ENCODE data around the gene TCF4.

TCF4 gene

DNA sequence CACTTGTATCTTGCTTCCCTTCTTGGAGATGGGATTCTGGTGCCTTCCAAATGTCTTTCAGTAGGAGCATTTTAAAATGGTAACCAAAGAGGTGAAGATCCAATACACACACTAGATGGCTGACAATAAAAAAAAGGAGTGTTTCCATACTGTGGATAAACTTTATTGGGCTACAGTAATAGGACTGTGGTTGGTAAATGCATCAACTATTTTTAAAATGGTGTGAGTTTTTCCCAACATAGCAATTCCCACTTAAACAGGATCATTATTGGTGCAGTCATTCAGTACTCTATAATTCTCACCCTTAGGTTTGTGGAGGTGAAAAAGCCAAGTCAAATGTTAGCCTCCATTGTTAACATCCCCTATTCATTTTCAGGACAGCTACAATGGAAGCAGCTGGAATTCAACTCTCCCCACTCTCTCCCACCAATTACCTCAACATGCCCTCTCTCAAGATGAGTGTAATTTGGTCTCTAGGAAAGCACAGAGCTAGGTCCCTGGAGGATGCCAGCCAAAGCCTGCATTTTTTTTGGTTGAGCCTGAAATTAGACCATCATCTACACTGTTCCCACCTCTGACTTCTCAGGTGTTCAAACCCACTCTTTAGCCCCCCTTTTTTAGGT lies 273.3 kb downstream of the TCF4 start:
- DNase-seq = peak; percentile 72

DNA sequence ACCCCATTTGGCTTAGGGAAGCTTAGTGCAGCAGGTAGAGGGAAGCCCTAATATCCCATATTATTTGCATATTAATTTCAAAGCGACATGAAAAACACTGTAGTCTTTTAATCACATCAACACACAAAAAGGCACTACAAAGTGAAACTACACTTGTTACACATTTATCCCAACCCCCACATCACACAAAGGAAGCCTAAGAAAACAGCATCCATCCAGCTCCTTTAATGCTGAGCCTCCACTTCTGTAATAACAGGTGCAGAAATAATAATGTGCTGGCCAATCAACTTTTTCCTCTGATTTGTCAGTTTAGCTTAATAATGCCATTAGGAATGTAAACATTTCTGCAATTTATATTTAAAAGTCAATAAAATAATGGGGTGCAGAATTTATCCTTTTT lies 274.0 kb downstream of the TCF4 start:
- no peak for DNase-seq

DNA sequence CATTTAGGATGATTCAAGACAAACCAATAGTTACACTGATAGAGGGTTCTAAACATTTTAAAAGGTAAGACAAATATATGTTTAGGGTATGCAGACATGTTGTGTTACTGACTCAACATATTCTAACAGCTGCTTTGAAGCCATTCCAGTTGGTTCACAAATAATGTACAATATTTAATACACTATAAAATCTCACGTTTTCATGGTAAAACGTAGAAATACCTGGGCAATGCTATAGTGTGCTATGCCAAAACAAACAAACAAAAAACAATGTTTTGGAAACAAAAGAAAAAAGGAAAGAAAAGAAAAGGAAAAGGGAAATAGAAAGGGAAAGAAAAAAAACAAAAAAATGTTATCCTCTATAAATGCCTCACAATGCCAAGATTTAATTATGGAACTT lies 277.1 kb downstream of the TCF4 start:
- no peak for DNase-seq

DNA sequence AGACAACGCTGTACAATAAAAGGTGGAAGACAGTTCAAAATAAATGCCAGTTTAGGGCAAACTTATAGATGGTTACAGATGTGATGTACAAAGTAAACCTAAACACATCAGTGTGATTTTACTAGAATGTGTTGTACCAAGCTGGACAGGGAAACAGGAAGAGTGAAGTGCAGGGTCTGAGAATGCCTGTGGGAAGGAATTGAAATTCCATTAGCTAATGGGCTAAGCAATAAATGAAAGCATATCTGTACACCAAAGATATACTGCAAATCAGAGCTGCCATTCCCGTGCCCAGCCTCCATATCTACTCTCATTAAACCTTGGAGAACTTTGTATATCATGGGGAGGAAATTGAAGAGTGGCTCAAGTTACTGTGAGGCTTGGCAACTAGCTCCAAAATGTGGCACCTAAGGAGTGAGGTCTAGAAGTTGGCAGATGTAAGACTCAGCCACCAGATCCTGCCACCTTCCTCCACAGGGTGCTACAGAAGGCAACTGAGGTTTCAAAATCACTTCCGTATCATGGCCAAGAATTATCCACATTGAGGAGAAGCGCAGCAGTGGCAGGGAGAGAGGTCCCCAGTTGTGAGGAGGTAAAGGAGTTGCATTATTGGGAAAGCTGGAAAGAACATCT lies 277.8 kb downstream of the TCF4 start:
- DNase-seq = no peak

DNA sequence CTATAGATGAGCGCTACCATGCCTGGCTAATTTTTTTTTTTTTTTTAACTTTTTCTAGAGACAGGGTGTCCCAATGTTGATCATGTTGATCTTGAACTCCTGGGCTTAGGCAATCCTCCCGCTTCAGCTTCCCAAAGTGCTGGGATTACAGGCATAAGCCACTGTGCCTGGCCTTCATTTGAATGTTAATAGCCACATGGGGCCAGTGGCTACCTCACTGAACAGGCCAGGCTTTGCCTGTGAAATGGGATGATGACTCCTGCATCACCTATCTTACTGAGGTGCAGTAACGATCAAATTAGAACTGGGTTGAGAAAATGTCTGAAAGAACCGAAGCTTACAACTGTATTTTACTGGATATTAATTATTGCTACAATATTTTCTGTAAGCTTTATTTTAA lies 278.7 kb downstream of the TCF4 start:
- no peak for DNase-seq

DNA sequence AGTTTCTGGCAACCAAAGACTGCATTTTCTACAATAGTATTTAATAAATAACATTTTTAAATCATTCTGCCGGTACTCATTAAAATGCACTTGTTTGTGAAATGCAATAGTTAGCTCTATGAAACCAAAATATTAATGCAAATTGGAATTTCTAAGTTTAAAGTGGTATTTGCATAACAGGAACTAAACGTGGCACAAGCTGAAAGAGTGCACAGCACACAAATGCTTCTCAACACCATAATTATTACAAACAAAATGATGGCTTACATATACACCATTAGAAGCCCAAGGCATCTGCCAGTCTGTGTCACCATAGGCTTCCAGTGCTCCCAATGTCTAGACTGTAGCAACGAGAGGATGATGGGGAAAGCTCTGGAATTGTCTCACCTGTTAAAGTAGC lies 280.5 kb downstream of the TCF4 start:
- DNase-seq = no peak

DNA sequence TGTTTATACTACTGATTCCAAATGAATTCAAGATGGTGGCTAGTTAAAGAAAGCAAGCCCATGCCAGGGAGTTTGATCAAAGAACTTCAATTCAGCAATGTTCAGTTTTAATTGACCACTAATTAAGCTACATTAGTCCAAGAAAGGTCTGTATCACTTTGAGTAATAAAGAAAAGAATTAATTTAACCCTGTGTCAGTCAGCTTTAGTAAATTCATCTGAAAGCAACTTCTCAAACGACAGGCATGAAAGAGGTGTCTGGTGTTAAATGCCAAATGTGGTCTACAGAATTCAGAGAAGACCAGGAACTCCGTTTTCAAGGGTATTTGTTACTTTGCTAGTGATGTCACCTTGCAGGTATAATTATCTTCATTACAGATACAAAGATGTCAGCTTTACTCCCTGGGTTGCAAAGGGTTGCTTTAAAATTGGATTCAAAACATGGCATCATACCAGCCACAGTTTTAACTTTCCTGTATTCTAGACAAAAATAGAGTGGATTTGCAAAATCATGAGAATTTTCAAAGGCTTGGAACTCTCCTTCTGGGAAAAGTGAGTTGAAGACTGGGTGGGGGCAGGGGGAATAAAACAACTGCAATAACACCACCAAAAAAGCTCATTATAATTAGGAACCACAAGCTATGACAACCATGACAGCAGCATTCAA lies 281.5 kb downstream of the TCF4 start:
- DNase-seq = no peak

DNA sequence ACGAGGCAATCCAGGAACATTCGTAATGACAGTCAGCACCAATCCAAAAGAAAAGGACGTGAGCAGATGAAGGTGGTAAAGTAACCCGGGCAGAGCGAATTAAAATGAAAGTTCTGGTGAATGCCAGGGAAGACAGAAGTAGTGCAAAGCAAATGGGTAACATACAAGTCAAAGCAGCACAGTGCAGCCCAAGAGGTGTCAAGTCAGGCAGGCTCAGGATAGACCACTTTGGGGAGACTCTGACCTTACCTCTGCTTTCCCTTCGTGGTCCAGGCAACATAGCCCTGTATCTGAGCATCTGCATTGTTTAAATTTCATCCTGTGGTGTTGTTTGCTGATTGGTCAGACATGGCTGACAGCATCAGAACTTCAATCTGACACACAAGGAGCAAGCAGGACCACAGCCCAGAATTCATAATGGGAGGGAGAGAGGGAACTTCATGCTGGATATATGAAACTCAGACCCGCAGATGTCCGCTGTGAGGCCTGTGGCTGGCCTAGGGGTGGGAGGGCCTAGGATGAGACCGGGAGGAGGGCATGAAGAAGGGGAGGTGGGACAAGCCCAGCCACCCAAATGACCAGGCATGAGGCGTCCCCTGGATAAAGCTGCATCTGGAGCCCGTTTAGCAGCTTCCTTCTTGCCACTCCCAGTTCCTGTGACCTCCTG lies 285.7 kb downstream of the TCF4 start:
- no peak for DNase-seq

DNA sequence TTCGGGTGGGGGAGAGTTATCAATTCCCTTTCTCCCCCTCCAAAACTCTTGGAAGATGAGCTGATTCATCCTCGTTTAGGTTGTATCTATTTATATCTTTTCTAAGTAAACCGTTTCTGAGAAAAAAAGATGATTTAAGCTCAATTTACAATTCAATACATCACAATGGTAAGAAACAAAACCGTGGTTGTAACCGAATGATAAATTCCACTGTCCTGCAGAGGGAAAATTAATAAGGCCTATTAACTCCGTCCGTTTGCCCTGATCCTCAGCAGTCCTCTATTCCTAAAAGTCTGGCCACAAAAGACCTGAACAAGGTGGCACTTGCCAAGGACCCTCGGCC lies 286.2 kb downstream of the TCF4 start:
- no peak for DNase-seq

DNA sequence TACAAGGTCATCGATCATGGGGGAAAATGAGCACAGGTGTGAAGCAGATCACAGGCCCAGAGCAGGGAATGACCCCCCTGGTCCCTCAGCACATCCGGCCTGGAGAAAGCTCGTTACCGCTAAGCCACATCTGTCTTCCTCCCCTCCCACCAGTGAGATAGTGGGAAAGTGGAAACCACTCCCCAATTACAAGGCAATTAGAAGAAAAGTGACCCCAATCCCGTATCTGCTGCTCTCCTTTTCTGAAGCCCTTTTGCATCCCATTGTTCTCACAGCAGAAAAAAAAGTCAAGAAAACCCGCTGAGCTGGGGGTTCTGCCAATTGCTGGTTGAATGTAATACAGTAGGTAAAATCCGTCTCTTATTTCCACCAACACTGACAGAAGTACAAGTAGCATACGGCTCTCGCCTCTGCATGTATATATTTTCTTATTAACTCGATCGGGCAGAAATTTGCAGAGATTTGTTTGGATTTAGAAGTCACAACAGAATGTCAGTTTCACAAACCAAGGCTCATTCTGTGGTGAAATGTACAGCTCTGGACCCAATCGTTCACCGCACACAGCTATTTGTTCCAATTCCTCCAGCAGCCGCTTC lies 287.0 kb downstream of the TCF4 start:
- no peak for DNase-seq

DNA sequence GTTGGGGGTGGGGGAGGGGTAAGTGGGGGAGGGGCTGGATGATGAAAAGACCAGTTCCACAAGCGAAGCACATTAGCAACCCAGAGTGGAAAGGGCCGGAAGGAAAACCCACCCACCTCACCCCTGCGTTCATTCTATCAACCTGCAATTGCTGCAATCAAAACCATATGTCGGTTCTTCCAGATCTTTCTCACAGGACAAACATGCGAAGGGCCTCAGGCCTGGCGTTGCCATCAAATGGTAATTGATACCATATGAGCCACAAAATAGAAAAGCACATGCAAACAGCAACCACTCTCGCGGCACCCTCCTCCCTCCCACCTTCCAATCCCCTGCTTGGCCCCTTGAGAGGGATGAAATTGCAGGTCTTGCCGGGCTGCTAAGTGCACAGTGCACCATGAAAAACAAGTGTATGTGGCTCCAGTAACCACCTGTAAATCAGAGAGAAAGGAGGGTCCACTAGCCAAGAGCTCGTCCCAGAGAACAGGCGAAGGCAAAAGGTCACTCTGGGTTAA lies 287.5 kb downstream of the TCF4 start:
- peak; percentile 43 for DNase-seq

DNA sequence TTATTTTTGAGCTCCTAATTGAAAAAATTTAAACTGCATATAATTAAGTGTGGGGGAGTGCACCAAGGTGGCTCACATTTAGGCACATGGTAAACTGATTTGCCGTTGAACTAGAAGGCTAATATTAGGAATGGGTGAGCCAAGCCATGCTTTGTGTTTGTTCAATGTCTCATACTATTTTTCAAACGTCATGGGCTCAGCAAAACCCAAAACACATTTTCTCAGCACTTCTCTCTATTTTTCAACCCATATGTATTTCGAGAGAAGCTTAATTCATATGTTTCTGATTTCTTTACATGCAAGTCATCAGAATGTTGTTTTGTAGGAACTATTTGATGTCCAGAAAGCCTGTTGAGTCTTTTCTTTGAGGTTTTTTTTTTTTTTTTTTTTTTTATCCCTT lies 291.2 kb downstream of the TCF4 start:
- no peak for DNase-seq

DNA sequence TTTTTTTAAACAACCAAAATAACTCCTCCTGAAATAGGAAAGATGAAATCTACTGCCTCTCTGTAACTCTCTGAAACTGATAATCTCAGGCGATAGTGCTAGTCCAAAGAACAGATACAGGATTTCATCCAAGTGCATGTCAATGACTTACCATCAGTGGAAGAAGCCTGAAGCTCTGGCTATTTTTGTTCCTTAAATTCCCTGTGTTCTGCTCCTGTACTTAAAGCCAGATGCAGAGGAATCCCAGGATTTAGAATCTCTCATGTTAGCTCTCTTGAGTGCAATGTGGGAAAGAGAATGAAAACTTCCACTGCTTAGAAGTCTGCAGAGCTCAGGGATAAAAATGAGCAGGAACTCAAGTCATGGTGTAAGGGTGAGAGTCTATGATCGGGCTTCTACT lies 291.9 kb downstream of the TCF4 start:
- DNase-seq = no peak

DNA sequence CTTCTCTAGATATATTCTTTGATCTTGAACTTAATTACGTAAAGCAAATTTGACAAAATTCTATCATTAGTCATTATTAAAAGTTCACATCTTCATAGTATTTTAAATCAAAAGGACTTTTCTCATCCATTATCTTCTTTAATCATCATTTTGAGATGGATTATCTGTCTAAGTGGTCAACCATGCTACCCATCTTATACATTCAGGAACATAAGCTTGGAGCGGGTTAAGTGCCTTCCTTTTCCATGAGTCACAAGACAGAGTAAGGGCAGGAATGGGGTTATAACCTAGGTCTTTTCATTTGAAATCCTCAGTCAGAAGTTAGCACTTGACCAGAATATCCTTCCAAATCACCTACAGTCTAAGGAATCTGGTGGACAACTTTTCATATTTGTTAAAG lies 297.1 kb downstream of the TCF4 start:
- no peak for DNase-seq

DNA sequence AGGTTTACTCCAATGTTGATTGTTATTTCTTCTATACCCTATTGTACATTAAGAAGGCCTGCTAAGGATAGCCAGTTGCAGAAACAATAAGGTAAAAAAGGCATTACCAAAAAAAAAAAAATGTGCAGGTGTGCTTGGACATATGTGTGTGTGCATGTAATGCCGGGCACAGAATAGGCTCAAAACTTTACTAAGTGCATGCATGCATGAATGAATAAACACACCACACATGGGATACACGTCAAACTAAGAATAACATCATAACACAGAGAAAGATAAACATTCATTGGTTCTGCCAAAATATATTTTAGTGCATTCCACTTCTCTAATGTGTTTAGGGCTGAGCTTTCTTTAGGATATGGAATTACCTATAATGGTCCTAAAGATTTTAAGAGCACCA lies 298.2 kb downstream of the TCF4 start:
- DNase-seq = no peak

DNA sequence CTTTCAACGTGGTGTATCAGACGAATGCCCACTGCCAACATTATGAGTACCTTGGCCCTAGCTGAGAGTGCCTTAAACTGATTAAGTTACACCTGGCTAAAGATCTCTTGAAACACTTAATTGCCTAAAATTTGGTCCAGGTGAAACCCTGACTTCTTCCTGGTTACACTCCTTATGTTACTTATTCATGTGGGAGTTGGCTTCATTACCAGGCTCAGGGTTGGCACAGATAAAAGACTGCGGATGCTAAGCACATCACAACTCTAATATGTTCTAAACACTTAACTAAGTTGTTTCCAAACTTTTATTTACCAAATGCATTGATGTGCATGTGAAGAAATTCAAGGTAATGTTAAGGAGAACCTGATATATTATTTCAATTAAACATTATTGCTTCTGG lies 298.9 kb downstream of the TCF4 start:
- no peak for DNase-seq

DNA sequence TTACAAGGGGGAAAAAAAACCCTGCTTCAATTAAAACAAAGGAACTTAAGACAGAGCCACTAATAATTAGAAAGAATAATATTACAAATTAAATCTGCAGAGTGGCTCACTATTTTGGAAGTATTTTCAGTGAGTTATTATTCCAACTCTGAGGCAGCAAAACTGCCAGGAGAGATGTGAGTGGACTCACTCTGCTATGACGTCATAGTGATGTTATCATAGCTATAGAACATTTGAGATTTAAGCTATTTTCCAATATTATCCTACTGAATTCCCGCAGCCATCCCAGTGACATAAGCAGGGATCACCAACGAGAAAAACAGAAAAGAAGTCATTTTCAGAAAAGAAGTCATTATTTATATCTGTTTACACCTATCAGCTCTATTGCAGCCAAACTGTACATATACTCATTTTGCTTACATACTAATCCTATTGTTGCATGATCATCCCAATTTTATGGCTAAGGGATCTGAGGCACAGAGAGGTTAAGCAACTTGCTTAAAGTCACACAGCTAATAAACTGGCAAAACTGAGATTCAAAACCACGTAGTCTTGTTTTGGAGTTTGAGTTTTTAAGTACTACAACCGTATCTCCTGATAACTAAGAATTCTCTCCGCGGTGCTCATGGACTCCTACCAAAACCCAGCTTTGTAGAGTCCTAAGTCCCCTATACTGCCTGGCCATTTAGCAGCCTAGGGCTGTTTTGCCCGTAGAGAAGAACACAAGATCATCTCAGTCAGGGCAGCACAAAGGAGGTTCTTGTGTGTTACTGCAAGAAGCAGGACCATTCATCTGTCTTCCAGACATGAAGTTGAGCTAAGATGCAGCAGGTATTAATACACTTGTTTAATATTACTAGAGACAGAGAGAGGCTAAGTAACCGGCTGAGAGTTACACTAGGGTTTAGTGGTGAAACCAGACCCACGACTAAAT lies 299.8 kb downstream of the TCF4 start:
- no peak for DNase-seq

DNA sequence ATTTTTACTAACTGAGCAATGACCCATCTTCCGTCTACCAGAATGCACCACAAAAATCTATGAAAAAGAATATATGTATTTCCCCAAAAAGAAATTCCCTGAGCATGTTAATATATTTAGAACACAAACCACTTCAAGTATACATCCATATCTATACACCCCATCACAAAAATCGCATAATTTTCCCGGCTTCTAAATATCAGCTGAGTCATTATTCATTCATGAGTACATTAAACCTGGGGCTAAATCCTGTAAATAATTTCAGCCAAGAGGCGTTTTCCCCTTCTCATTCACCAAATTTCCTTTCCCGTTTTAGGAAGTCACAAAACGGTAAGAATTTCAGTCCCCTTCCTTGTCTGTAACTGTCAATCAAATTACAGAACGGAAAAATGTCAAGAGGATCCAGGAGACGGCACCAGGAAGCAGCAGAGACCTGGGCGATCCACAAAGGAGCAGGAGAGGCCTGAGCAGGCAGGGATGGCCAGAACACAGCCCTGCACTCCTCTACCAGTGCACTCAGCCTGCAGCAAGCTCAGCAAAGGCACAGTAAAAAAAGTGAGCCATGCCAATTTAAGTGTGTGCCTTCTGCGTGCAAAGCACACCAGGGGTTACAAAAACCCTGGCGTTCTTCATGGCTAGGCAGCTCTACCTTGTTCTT lies 300.7 kb downstream of the TCF4 start:
- DNase-seq = no peak

DNA sequence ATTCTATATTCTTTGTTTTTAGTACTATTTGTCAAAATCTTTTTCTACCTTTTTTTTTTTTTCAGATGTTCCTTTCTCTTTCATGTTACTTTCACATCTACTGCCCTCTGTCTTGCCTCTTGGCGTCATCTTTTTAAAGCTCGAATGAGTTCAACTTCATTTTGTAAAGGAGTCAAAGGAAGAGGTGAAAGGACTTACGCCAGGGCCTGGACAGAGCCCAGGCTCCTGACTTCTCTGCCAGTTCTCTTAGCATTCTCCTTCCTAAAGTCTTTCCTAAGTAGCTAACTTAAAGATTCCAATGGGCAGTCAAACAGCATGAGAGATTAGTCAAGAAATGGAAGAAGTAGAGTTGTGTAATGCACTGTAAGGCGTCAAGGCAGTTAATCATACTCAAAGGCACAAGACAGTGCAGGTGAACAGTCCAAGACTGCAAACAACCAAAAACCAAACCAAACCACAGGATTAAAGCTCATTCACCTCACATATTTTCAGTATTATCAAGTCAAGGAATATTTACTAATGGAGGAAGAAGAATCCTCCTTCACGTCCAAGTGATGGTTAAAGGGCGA lies 301.7 kb downstream of the TCF4 start:
- DNase-seq = no peak

DNA sequence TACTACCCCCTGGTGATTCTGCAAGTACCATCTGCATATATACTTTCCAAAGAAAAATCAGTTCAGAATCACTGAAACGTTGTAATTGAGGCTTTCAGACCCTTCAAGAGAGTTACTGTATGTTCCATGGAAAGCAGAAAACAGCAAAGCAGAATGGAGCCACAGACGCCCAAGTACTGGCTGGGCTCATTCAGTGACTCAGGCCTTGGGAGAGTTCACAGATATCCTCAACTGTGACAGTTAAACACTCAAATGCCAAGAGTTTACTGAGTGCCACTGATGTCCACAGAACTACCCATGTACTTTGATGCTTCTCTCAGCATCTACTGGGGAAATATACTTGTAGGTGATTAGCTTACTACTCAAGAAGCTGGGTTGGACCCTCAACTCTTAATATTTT lies 303.4 kb downstream of the TCF4 start:
- no peak for DNase-seq

DNA sequence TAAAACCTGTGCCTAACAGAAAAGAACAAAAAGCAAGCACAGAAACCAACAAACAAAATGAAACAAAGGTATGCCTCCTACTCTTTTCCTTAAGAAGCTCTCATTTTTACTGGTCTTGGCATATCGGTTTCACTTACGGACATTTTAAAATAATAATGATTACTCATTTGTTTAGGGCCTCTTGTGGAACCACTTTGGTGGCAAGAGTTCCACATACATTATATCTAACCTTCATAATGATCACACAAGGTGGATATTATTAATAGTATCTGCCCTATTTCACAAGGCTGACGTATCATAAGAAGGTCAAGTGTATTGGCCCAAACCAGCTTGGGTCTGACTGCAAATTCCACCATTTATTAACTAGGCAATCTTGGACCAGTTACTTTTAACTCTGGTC lies 304.7 kb downstream of the TCF4 start:
- no peak for DNase-seq

DNA sequence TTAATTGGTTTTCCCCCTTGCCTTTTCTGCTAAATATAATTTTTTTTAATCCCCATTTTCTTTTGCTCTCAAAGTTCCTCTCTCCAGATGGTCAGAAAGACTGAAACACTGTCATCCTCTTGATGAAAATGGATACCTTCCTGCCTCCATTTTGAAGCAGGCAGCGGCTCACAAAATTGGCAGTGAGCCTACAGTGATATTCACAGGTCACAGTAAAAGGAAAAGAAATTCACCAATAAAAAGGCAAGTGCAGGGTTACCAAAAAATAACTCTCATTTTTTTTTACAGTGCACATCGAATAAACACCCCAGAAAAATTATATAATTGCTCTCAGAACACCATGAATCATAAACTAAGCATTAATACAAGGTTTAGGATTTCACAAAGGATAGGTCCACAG lies 307.5 kb downstream of the TCF4 start:
- DNase-seq = peak; percentile 42
